Motor neuron (in vitro differentiated cells): ENCODE results near the gene RNF181. TPM values are rescaled to one million over a fixed set of nuclear protein-coding genes. Genes with fewer than 3 reads are reported as not detected.
"Not testable (repeated sequence)": the region's sequence is repeated elsewhere in the genome, so short reads cannot be mapped to it uniquely, and the experiment has no call there.

Source experiments
- ATAC-seq, 8 experiments: fragments of 200-7000 bp; cut with Tn5 transposase; replicated peaks in 6 of 8; 2 replicates each; pipeline ENCODE4 v1.8.0; 2021; ENCODE audit warnings: mild to moderate bottlenecking in 8 of 8, moderate library complexity in 8 of 8
- H3K27ac ChIP-seq, 2 donors: fragments of 250-450 bp; sonication (Bioruptor Pico); 2 replicates each; pipeline ENCODE4 v1.9.0; 2021; ENCODE audit warnings: antibody characterized with exemption in 2 of 2, mild to moderate bottlenecking in 2 of 2, moderate library complexity in 1 of 2
- H3K4me1 ChIP-seq, 2 donors: fragments of 250-450 bp; sonication (Bioruptor Pico); replicated peaks in 1 of 2; 2 replicates each; pipeline ENCODE4 v1.6.1; 2021; ENCODE audit warnings: antibody characterized with exemption in 2 of 2, mild to moderate bottlenecking in 2 of 2, moderate library complexity in 1 of 2
- H3K4me3 ChIP-seq, 5 donors: fragments of 250-450 bp; sonication (Bioruptor Pico); 2 replicates each; pipeline ENCODE4 v1.9.0; 2021; ENCODE audit warnings: antibody characterized with exemption in 5 of 5, mild to moderate bottlenecking in 5 of 5, moderate library complexity in 4 of 5
- WGBS, 10 experiments: fragments of 450-650 bp; shearing (Covaris generic); methylation state at CpG; one replicate each; pipeline ENCODE4 v1.0.0; 2022; 5-methylcytosine and 5-hydroxymethylcytosine counted together
- in situ Hi-C, 9 experiments: fragments of 400-800 bp; cut with MboI; loops; one replicate each; pipeline ENCODE4 v1.15.0; 2021; ENCODE audit warnings: low sequenced_read_pairs in 9 of 9, low pct_unique_long_range_greater_than_20kb in 2 of 9; ENCODE audit not compliant: unreplicated experiment in 9 of 9
- total RNA-seq, 8 experiments: library from RNA; unstranded; fragments of 300-600 nt; gene quantifications; 2 replicates each; pipeline versions ENCODE4 v1.2.3 to v1.2.4, GENCODE V29; 2022

The RNF181 gene
- total RNA-seq, 8 experiments from 2014 or later = 104 to 237 (median 191) TPM

DNA sequence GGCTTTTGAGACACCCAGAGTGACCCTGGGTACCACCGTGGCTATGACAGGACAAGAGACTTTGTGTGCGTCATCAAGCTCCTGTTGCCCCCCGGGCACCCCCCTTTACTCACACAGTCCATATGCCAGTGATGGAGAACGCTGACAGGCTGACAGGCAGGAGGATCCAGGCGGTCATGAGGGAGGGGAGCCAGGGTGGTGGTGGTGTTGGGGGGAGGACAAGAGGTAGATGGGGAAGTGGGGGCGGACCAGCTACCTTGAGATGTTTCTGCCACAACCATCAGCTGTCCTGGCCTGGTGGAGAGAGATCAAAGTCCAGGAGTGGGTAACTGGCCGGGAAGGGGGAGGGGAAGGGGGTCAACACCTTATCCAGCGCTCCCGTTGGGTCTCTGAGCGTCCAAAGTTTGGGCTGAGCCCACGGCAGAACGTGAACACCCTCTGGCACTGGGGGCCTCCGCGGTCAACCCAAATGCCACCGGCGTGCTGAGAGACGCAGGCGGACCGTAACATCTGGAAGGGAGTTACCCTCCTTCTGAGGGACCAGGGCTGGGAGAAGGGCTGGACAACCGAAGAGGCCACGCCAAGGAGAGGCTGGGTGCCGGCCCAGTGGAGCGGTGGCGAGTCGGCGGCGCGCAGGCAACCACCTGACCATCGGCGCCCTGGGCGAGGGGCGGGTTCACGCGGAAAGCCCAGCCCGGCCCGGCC, 6.4 kb downstream of the RNF181 start:
- WGBS, 10 experiments = 0 to 13% methylated on average over 1 to 20 of the region's 36 CpGs; no CpG with 5 or more reads in 8 of the 10 experiments
- Histone ChIP-seq H3K27ac (peak overlapping the region in 1 of 2 donors; percentile 4), H3K4me1 (peaks cover 15 to 27% of the 10 kb centered on the region in 2 donors), H3K4me3 (peak overlapping the region; percentile 43 to 91 (median 69))
- in situ Hi-C loops = no loop called here
- ATAC-seq = peak; percentile 57 to 83 (median 74)

DNA sequence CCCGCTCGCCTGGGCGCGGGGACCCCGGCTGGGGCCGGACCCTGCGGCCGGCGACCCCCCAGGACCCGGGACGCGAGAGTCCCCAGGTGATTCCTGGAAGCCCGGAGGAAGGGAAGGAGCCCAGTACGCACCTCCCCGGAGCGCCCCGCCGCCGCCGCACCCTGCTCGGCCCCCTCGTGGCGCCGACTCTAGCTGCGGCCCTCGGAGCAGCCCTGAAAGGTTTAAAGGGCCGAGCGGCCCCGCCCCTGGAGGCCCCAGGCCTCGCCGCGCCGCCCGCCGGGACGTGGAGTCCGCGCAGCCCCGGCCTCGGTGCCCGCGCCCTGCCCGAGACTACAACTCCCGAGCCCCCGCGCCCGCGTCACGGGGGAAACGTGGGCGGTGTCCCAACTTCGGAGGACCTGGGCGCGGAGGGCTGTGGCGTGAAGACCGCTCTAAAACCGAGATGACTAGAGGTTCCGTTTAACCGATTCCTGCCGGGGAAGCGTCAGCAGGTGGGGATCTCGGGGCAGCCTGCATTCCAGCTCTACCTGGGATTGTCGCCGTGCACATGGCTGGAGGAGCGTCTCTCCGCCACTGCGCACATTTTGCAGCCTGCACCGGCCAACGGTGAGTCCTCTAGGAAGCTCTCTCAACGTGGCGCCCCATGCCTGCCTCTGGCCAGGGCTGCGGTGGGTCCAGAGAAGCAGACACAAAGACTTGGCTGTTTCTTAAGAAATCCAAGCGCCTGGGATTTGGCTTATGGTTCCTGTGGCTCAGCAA, 7.1 kb downstream of the RNF181 start, which contains the start of gene TMEM150A:
TMEM150A (minus strand) TSS at position 223 of the 759 bp plus-strand sequence. CDS start 750 bp downstream, outside the sequence.
- Histone ChIP-seq H3K4me1 (peaks cover 15 to 27% of the 10 kb centered on the region in 2 donors), H3K4me3 (peak within 1 kb of the TSS; percentile 43 to 91 (median 69)), H3K27ac (peak within 1 kb of the TSS in 1 of 2 donors; percentile 13)
- ATAC-seq = peak; percentile 86 to 97 (median 94)
- 0 to 14% (median 1%) methylated on average over 1 to 15 of the region's 73 CpGs; no CpG with 5 or more reads in 5 of the 10 experiments for WGBS, 10 experiments
- in situ Hi-C loops = no loop called here

DNA sequence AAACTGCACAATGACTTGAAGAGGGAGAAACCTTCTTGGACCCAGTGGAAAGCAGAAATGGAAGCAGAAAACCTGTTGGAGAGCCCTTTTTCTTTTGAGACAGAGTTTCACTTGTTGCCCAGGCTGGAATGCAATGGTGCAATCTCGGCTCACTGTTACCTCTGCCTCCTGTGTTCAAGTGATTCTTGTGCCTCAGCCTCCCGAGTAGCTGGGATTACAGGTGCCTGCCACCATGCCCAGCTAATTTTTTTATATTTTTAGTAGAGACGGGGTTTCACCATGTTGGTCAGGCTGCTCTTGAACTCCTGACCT, 8.5 kb downstream of the RNF181 start:
- ATAC-seq, in situ Hi-C loops, H3K27ac ChIP-seq: not testable (repeated sequence)
- Histone ChIP-seq H3K4me3 (peak overlapping the region in 1 of 5 donors; percentile 69), H3K4me1 (peaks cover 15 to 27% of the 10 kb centered on the region in 2 donors)
- WGBS, 10 experiments = 79 to 100% (median 98%) methylated on average over 1 to 3 of the region's 3 CpGs; no CpG with 5 or more reads in 2 of the 10 experiments

DNA sequence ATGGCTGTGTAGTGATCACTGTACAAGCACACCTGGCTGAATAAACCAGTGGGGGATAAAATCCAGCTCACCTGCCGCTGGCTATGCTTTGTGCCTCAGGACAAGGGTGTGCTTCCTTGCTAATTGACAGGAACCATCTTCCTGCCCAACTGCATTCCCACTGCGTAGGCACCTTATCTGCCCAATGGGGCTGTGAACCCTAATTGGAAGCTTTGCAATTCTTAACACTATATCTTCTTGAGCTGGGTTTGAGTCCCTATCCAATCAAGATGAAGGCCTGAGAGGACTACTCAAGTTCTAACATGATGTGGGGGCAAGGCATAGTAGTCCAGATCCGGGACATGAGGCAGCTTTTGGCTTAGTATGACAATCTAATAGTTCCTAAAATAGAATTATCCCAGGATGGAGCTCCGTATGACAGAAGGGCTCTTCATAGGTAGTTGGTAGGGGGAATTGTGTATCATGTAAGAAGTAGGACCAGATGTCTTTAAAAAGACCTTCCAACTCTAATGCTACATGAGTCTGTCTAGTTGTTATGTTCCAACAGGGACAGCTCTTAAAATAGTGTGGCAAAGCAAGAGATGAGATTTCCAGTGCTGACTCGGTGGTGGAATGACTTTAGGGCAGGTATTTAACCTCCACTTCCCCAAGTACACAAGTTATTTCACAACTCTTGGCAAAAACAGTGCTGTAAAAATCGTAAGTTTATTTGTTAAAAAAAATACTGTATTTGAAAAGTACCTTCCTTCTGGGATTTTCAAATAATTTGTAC, 9.2 kb downstream of the RNF181 start:
- no peak overlapping the region for H3K4me3 ChIP-seq
- 17 to 100% (median 77%) methylated on average over 1 to 4 of the region's 6 CpGs for WGBS, 10 experiments
- in situ Hi-C loops = no loop called here
- ATAC-seq = no peak
- H3K4me1 ChIP-seq = peaks cover 15 to 27% of the 10 kb centered on the region in 2 donors
- H3K27ac ChIP-seq = no peak overlapping the region

DNA sequence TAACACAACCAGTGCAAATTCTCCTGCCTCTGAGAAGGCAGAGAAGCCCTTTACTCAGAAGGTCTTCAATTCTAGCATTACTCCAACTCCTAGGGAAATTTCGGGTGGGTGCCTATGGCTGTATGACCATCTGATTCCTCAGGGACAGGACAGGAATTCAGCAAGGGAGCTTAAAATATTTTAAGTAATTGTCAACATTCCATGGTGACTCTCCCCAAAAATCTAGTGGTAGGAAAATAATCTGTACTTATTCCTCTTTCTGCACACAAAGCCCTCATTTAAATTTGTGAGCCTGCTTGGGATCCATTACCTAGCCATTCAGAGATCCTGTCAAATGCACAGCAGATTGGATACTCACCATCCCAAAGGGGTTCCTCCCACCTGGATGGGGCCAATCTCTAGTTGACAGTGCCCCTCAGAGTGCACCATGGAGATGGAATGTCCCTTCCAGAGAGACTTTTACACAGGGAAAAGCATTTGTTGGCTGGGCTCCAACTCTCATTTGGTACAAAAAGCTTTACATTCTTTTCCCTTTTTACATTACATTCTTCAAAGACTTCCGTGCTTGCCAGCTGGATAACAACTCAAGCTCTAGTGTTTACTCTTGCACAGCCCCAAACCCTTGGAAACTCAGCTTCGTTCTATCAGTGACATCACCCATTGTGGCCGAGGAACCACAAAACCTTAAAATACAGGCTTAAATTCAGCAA, 10.0 kb downstream of the RNF181 start:
- 4 to 67% (median 46%) methylated on average over 1 to 4 of the region's 4 CpGs; no CpG with 5 or more reads in 2 of the 10 experiments for WGBS, 10 experiments
- in situ Hi-C loops = no loop called here
- peak in 3 of 8 experiments; percentile 6 to 45 (median 28) for ATAC-seq
- no peak overlapping the region for H3K4me3 ChIP-seq
- H3K4me1 ChIP-seq = peaks cover 17 to 29% of the 10 kb centered on the region in 2 donors
- H3K27ac ChIP-seq = no peak overlapping the region

DNA sequence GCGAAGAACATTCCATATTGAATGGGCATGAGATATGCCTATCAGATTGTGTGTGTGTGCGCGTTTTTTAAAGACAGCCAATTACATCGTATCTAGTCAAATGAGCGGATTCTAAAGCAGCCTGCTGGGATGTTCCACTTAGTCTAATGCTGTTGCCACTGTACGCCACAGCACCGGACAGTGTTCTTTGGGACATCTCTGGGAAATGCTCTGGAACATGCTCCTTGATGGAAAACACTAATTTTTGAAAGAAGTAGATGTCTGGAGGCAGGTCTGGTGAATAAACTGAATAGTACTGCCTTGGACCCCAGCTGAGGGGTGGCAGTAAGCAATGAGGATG, 10.5 kb downstream of the RNF181 start:
- no peak overlapping the region for H3K4me3 ChIP-seq
- H3K27ac ChIP-seq = peak overlapping the region in 1 of 2 donors; percentile 21
- H3K4me1 ChIP-seq = peaks cover 21 to 32% of the 10 kb centered on the region in 2 donors
- WGBS, 10 experiments = 67 to 97% (median 87%) methylated on average over 1 to 7 of the region's 7 CpGs; no CpG with 5 or more reads in 1 of the 10 experiments
- in situ Hi-C loops = no loop called here
- ATAC-seq = peak in 1 of 8 experiments; percentile 7

DNA sequence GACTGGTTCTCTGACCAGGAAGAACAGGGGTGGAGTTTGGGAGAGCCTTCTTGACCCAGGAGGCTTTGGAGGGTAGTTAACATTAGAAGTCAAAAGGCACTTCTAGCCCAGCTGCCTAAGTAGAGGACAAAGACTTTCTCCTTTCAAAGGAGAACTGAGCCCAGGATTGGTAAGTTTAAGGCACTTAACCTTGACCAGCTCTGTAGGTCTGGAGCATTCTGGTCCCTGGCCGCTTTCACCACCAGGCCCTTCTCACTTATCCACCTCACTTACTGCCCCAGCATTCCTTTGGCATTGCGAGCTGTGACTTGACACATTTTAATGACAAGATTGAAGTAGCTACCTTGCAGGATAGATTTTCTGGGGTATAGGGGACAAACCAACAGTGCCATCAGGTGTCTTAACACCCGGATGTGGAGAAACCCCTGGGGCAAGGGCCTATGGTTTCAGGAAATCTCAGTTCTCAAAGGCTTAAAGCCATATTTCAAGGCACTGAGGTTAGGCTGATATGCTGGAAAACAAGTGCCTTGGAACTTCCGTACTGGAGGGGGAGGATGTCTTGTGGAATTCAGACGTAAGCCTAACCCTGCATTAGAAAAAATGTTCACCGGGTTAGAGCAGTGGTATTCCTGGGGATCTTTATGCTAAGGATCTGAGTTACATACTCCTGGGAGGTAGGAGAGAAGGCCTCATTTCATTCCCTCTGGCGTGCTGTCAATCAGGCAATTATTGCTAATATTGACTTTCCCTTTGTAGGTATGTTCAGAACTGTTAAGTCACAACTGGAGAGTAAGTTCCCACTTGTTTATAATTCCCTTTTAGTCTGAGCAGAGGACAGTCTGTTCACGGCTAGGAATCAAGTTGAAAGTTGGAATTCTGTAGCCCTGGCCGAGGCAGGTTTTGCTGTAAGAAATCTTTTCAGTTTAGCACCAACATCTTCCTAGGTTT, 12.0 kb downstream of the RNF181 start:
- in situ Hi-C loops = no loop called here
- 52 to 100% (median 94%) methylated on average over 1 to 6 of the region's 9 CpGs; no CpG with 5 or more reads in 1 of the 10 experiments for WGBS, 10 experiments
- Histone ChIP-seq H3K27ac (no peak overlapping the region), H3K4me1 (peaks cover 17 to 31% of the 10 kb centered on the region in 2 donors), H3K4me3 (no peak overlapping the region)
- no peak for ATAC-seq

DNA sequence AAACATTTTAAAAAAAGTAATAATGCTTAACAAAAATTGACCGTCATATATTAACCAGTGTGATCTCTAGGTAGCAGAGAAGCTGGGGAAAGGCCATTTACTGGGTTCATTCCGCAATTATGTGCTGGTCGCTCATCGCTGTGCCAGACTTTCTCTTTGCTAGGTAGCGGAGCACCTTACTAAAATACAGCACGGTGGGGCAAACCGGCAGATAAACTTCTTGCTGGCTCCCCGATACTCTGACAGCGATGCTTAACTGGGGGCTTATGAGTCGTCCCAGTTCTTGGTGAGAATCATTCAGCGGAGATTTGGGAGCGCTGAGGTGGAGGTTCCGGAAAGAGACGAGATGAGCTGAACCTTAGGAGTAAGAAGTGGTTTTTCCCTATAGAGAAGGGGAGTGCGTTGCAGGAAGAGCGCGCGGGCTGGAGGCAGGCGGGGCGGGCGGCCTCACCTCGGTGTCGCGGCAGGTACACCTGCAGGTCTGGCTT, 15.7 kb downstream of the RNF181 start:
- 0 to 33% (median 10%) methylated on average over 1 to 23 of the region's 24 CpGs; no CpG with 5 or more reads in 2 of the 10 experiments for WGBS, 10 experiments
- Histone ChIP-seq H3K4me1 (peaks cover 6 to 23% of the 10 kb centered on the region in 2 donors), H3K4me3 (peak overlapping the region; percentile 82 to 98 (median 84)), H3K27ac (peak overlapping the region; percentile 67 to 87)
- ATAC-seq = peak in 3 of 8 experiments; percentile 4 to 9 (median 5)
- in situ Hi-C loops = no loop called here

DNA sequence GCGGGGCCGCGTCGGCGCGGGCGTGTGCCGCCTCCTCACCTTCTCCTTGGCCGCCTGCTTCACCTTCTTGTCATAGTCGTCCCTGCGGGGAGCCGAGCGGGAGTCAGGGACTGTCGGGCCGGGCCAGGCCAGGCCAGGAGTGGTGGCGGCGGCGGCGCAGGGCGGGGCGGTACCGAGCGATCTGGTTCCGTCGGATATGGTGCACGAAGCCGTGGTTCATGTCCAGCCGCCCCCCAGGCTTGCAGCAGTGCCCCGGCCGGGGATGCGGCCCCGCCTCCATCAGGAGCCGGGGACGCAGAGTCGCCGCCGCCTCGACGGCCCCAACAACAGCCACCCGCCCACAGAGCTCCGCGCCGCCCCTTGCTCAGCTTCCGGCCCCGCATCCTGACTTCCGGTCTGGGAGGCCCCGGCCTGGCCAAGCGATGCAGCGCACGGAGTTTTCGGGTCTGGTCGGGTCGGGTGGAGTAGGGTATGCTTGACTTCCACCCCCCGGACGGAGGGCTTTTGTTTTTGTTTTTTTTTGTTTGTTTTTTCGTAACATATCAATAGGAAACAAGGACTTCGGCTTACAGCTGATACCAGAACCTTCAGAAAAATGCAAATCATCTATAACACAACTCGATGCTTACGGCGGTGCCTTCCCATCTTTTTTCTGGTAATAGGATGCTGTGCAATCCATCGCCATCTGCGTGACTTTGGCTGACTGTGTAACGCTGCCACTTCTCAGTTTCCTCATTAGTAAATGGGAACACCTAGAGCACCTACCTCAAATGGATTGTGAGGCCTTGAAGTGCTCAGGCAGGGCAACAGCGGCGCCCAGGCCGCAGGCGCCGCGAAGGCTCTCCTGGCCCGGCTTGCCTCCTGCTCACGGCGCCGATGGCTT, 16.4 kb downstream of the RNF181 start, which contains the start of gene C2orf68:
C2orf68 (minus strand) TSS at position 362 of the 883 bp plus-strand sequence; CDS start at position 280, 82 bp downstream.
- Histone ChIP-seq H3K27ac (peak within 1 kb of the TSS; percentile 67 to 87), H3K4me1 (peaks cover 8 to 18% of the 10 kb centered on the region in 2 donors), H3K4me3 (peak within 1 kb of the TSS; percentile 82 to 98 (median 84))
- in situ Hi-C loops = no loop called here
- 0 to 52% (median 13%) methylated on average over 1 to 33 of the region's 73 CpGs for WGBS, 10 experiments
- ATAC-seq = peak; percentile 73 to 85 (median 82)

DNA sequence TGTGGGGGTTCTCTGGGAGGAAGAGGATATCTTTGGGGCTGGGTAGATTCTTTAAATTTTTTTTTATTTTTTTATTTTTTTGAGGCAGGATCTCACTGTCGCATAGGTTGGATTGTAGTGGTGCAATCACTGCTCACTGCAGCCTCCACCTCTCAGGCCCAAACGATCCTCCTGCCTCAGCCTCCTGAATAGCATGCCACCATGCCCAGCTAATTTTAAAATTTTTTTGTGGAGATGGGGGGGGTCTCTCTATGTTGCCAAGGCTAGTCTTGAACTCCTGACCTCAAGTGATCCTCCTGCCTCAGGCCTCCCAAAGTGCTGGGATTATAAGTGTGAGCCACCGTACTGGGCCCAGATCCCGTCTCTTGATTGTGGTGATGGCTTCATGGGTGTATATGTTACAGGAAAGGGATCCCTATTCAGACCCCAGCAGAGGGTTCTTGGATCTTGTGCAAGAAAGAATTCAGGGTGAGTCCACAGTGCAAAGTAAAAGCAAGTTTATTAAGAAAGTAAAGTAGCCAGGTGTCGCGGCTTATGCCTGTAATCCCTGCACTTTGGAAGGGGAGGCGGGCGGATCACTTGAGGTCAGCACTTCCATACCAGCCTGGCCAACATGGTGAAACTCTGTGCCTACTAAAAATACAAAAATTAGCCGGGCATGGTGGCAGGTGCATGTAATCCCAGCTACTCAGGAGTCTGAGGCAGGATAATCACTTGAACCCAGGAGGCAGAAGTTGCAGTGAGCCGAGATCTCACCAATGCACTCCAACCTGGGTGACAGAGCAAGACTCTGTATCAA, 18.4 kb downstream of the RNF181 start:
- WGBS, 10 experiments = 80 to 100% (median 98%) methylated on average over 1 to 9 of the region's 10 CpGs; no CpG with 5 or more reads in 2 of the 10 experiments
- ATAC-seq = no peak
- peaks cover 15 to 24% of the 10 kb centered on the region in 2 donors for H3K4me1 ChIP-seq
- no peak overlapping the region for H3K27ac ChIP-seq
- in situ Hi-C loops = no loop called here
- no peak overlapping the region for H3K4me3 ChIP-seq
